ENCODE data around the gene SLC1A7.

DNA sequence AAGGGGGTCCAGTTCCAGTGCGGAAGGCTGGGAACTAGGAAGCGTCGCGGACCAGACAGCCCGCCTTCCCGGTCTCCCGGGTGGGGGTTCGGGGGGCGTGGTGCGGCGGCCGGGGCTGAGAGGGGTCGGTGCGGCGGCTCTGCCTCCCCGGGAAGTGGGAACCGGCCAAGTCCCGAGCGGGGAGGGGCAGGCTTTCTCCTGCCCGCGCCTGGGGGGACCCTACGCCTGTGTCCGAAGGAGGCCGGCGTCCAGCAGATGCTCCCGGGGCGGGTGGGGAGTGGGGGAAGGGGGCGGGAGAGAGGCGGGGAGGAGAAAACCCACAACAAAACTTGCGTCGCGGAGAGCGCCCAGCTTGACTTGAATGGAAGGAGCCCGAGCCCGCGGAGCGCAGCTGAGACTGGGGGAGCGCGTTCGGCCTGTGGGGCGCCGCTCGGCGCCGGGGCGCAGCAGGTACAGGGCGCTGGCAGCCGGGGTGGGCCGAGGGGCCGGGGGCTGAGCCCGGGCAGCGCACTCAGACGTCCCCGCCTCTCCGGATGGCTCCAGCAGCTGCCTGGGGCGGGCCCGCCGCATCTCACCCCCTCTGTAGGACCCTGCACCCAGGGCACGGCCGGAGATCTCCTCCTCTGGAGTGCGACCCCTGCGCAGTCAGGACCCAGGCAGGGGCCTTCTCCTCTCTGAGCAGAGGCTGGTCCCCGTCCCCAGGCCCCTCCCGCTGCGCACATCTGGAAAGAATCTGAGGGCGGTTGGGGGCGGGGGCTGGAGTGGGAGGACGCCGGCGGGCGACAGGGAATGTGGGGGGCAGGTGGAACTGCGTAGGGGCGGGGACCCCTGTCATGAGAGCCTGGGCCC, 80.4 kb downstream of the SLC1A7 start, which contains the start of gene PODN:
- TF ChIP-seq CTCF (IDR thresholded peaks at IDR 0.05), result no peak
- no peak for TF ChIP-seq POLR2A (IDR thresholded peaks at IDR 0.05)
